Adrenal gland (tissue), 12 donors: ENCODE results near the gene AUH. TPM values are rescaled to one million over a fixed set of nuclear protein-coding genes. Genes with fewer than 3 reads are reported as not detected.
"Not testable (repeated sequence)": the region's sequence is repeated elsewhere in the genome, so short reads cannot be mapped to it uniquely, and the experiment has no call there.

ENCODE experiments used
- DNase-seq, 7 donors: peaks; one replicate each; pipeline ENCODE4 v3.0.0-alpha.2; 2019 to 2020
- H3K27ac ChIP-seq, 5 donors: fragments of 200-600 bp; sonication (generic) in 4 of 5; 1 replicate in 3 of 5; 2 replicates in 2 of 5; pipeline versions ENCODE4 v1.5.1 to v1.8.0; 2016 to 2020; ENCODE audit warnings: mild to moderate bottlenecking in 1 of 5
- H3K27me3 ChIP-seq: fragments of 200-600 bp; 2 replicates; pipeline ENCODE4 v1.8.0; 2021
- H3K36me3 ChIP-seq, 2 donors: fragments of 200-600 bp; replicated peaks in 1 of 2; 1 replicate in 1 of 2; 2 replicates in 1 of 2; pipeline versions ENCODE4 v1.5.1 to v1.8.0; 2018 to 2022
- H3K4me1 ChIP-seq, 2 donors: fragments of 200-600 bp; replicated peaks in 1 of 2; 1 replicate in 1 of 2; 2 replicates in 1 of 2; pipeline versions ENCODE4 v1.5.1 to v1.8.0; 2018 to 2021
- H3K4me3 ChIP-seq, 4 donors: fragments of 200-600 bp; sonication (generic) in 3 of 4; one replicate each; pipeline ENCODE4 v1.5.1; 2016 to 2018
- H3K9me3 ChIP-seq, 3 donors: fragments of 200-600 bp; sonication (generic) in 1 of 3; replicated peaks in 1 of 3; 1 replicate in 2 of 3; 2 replicates in 1 of 3; pipeline versions ENCODE4 v1.5.1 to v1.8.0; 2016 to 2021
- POLR2A ChIP-seq, 2 donors: fragments of 450-650 bp; IDR thresholded peaks; one replicate each; pipeline ENCODE4 v1.6.1; 2017; ENCODE audit warnings: antibody characterized with exemption in 2 of 2, mild to moderate bottlenecking in 2 of 2, moderate library complexity in 1 of 2
- WGBS, 4 donors: extraction: QIAGEN DNeasy Blood & Tissue Kit in 2 of 4; methylation state at CpG; one replicate each; pipeline versions ENCODE4 v1.1.5 to v1.1.7; 2013 to 2017; 5-methylcytosine and 5-hydroxymethylcytosine counted together
- intact Hi-C, 2 donors: fragments of 100-400 bp; cut with DNase I; formaldehyde crosslinking; loops; one replicate each; pipeline versions ENCODE4 v1.14.1 to v1.15.0; 2022 to 2023
- polyA plus RNA-seq, 3 donors: library from polyadenylated mRNA; stranded (reverse); fragments of 200-250 nt in 2 of 3; fragments of 350-450 nt in 1 of 3; fragmentation: Illumina TruSeq in 1 of 3; extraction: RNeasy Lipid Tissue Mini Kit (QIAGEN cat#74804) in 1 of 3; gene quantifications; one replicate each; pipeline ENCODE4 v1.2.3, GENCODE V29; 2013 to 2014
- total RNA-seq, 9 donors: library from RNA; depleted of rRNA in 4 of 9; stranded (reverse); fragments of >200 nt in 4 of 9; fragments of 120-200 nt in 1 of 9; fragmentation: NEBNext Ultra II Directional in 1 of 9; extraction: Animal tissue kit (Norgen Biotek cat#: 25700) in 1 of 9; gene quantifications; one replicate each; pipeline versions ENCODE4 v1.1.0 to v1.2.4, GENCODE V29; 2013 to 2023
- TF ChIP-seq, protein P1 (sequence below), 6 experiments: fragments of 450-650 bp in 4 of 6; fragments of 200-600 bp in 2 of 6; sonication (generic) in 1 of 6; IDR thresholded peaks; 1 replicate in 5 of 6; 2 replicates in 1 of 6; pipeline versions ENCODE4 v1.5.1 to v1.8.0; 2016 to 2021; ENCODE audit warnings: antibody characterized with exemption in 6 of 6, mild to moderate bottlenecking in 2 of 6, moderate library complexity in 1 of 6
- donor health status: healthy with polysubstance abuse.
- donor health status: Bipolar disorder and iron deficiency.
- donor health status: DM: yes; HTN: yes; CAD: no.
- donor health status: DM: no; HTN: no; CAD: no.
- donor health status: DM: no; HTN: no; CAD: no.
- donor health status: DM: yes; HTN: yes; CAD: no.

Gene AUH
- total and polyA plus RNA-seq, 12 donors: 41.9 to 158 (median 71.7) TPM

GRCh38 chr9:91378695-91379127 is 17.0 kb upstream of the AUH start:
- Histone ChIP-seq H3K36me3 (no peaks in the 10 kb centered on the region), H3K4me3 (no peak overlapping the region), H3K9me3 (no peaks in the 10 kb centered on the region), H3K4me1 (peaks cover 5 to 14% of the 10 kb centered on the region in 2 donors), H3K27me3 (no peaks in the 10 kb centered on the region), H3K27ac (peak overlapping the region in 1 of 5 donors; percentile 38)
- peak in 3 of 7 donors; percentile 31 to 44 (median 35) for DNase-seq
- TF ChIP-seq, protein P1, sequence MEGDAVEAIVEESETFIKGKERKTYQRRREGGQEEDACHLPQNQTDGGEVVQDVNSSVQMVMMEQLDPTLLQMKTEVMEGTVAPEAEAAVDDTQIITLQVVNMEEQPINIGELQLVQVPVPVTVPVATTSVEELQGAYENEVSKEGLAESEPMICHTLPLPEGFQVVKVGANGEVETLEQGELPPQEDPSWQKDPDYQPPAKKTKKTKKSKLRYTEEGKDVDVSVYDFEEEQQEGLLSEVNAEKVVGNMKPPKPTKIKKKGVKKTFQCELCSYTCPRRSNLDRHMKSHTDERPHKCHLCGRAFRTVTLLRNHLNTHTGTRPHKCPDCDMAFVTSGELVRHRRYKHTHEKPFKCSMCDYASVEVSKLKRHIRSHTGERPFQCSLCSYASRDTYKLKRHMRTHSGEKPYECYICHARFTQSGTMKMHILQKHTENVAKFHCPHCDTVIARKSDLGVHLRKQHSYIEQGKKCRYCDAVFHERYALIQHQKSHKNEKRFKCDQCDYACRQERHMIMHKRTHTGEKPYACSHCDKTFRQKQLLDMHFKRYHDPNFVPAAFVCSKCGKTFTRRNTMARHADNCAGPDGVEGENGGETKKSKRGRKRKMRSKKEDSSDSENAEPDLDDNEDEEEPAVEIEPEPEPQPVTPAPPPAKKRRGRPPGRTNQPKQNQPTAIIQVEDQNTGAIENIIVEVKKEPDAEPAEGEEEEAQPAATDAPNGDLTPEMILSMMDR (IDR thresholded peaks at IDR 0.05): no peak
- TF ChIP-seq POLR2A (IDR thresholded peaks at IDR 0.05): no peak
- intact Hi-C loops: no loop called here
- WGBS, 4 donors: 46 to 62% (median 50%) methylated on average over 2 of the region's 2 CpGs

DNA sequence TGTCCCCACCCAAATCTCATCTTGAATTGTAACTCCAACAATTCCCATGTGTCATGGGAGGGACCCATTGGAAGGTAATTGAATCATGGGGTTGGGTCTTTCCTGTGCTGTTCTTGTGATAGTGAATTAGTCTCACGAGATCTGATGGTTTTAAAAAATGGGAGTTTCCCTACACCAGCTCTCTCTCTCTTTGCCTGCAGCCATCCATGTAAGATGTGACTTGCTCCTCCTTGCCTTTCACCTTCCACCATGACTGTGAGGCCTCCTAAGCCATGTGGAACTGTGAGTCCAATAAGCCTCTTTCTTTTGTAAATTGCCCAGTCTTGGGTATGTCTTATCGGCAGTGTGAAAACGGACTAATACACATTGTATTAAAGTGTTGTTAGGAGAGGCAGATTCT is 16.3 kb upstream of the AUH start:
- H3K36me3 ChIP-seq, H3K27me3 ChIP-seq, intact Hi-C loops, H3K9me3 ChIP-seq, H3K4me3 ChIP-seq, H3K27ac ChIP-seq, DNase-seq: not testable (repeated sequence)
- peaks cover 5 to 14% of the 10 kb centered on the region in 2 donors for H3K4me1 ChIP-seq
- WGBS, 4 donors: 92 to 98% (median 93%) methylated on average over 3 of the region's 3 CpGs

- Histone ChIP-seq H3K27ac (no peak overlapping the region), H3K36me3 (no peaks in the 10 kb centered on the region), H3K27me3 (no peaks in the 10 kb centered on the region), H3K4me3 (no peak overlapping the region), H3K4me1 (peaks cover 5 to 14% of the 10 kb centered on the region in 2 donors), H3K9me3 (no peaks in the 10 kb centered on the region)
- no peak for DNase-seq
- TF ChIP-seq, protein P1 (IDR thresholded peaks at IDR 0.05): no peak
- no peak for TF ChIP-seq POLR2A (IDR thresholded peaks at IDR 0.05)
- intact Hi-C loops: no loop called here
- 78 to 90% (median 86%) methylated on average over 4 of the region's 4 CpGs for WGBS, 4 donors
These were observed 14.5 kb upstream of the AUH start for GRCh38 chr9:91376239-91376638.

DNA sequence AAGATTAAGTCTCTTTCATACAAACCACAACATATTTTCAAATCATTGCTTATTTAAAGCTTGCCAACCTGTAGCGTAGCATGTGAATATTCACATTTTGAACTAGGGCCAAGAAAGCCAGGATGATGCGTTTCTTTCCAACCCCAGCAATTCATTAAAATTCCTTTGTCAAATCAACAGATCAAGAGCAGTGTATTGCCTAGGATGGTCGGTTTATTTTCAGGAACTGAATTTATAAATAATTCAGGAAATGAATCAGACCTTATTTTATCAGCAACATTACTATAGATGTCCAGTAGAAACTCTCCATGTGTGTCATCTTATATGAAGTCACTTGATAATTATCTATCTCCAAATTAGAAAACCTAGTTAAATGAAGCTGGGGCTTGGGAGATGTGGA is 13.2 kb upstream of the AUH start:
- WGBS, 4 donors: 40 to 63% (median 53%) methylated on average over 3 of the region's 3 CpGs
- TF ChIP-seq, protein P1 (IDR thresholded peaks at IDR 0.05): no peak
- no peak for TF ChIP-seq POLR2A (IDR thresholded peaks at IDR 0.05)

DNA sequence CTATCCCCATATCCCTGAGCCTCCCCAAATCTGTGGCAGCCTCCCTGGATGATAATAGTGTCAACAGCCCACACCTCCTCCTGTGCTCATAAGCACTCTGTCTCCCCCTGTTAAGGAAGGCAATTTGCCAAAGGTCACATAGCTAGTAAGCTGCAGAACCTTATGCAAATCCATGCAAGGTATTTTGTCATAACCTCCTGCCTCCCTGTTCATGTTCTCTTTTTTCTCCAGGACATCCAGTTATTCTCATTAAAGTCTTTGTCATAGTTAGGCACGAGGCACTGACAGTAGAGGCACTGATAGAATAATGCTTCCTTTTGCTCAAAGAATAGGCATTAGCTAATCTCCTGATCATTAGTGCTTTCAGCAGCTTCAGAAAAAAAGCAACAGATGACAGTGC is 10.2 kb upstream of the AUH start:
- Histone ChIP-seq H3K9me3 (no peaks in the 10 kb centered on the region), H3K4me1 (no peaks in the 10 kb centered on the region), H3K27me3 (no peaks in the 10 kb centered on the region), H3K4me3 (no peak overlapping the region), H3K27ac (no peak overlapping the region), H3K36me3 (no peaks in the 10 kb centered on the region)
- TF ChIP-seq POLR2A (IDR thresholded peaks at IDR 0.05): no peak
- TF ChIP-seq, protein P1 (IDR thresholded peaks at IDR 0.05): no peak
- 63 to 71% (median 66%) methylated on average over 1 of the region's 1 CpG for WGBS, 4 donors
- no peak for DNase-seq
- intact Hi-C loops: no loop called here

More for the DNA sequence above, 13.2 kb upstream of the AUH start:
- Histone ChIP-seq H3K27me3 (no peaks in the 10 kb centered on the region), H3K36me3 (no peaks in the 10 kb centered on the region), H3K27ac (no peak overlapping the region), H3K4me1 (peaks cover 5 to 14% of the 10 kb centered on the region in 2 donors), H3K9me3 (no peaks in the 10 kb centered on the region), H3K4me3 (no peak overlapping the region)
- no peak for DNase-seq
- intact Hi-C loops: no loop called here

DNA sequence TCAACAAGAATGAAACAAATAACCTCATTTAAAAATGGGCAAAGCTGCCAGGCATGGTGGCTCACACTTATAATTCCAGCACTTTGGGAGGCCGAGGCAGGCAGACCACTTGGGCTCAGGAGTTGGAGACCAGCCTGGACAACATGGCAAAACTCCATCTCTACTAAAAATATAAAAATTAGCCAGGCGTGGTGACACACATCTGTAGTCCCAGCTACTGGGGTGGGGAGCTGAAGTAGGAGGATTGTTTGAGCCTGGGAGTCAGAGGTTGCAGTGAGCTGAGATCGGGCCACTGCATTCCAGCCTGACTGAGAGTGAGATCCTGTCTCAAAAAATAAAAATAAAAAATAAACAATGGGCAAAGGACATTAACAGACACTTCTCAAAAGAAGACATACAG is 8.3 kb upstream of the AUH start:
- H3K27ac ChIP-seq, intact Hi-C loops, H3K4me1 ChIP-seq, H3K9me3 ChIP-seq, H3K27me3 ChIP-seq, DNase-seq, H3K36me3 ChIP-seq, H3K4me3 ChIP-seq: not testable (repeated sequence)
- WGBS, 4 donors: 79 to 81% (median 80%) methylated on average over 3 of the region's 3 CpGs
